H1 (cell line): Measurements from ENCODE around the gene ME3. TPM values are rescaled to one million over a fixed set of nuclear protein-coding genes. Genes with fewer than 3 reads are reported as not detected.
A peak's percentile ranks its signal among the peaks of the same experiment; 100 is the strongest.

ENCODE experiments used
- CTCF ChIA-PET: fragments of 300-600 bp; sonication (Branson Sonifier 250); formaldehyde crosslinking; loops from one replicate; lab custom pipeline; 2021; ENCODE audit not compliant: partially characterized antibody; lab: Charles Lee
- POLR2A ChIA-PET: fragments of 300-600 bp; sonication (Branson Sonifier 250); formaldehyde crosslinking; loops from one replicate; lab custom pipeline; 2021; ENCODE audit warnings: inconsistent platforms; ENCODE audit not compliant: partially characterized antibody; lab: Charles Lee
- DNase-seq, 2 experiments: peaks; one replicate each; pipeline versions ENCODE4 v3.0.0 to v3.0.0-alpha.2; 2010 to 2022; ENCODE audit warnings: low spot score in 2 of 2, low read depth in 1 of 2, mixed read lengths in 1 of 2
- FAIRE-seq: peaks from 2 replicates; lab custom pipeline; 2011; peaks lifted over from hg19 to GRCh38; lab: Jason Lieb, UNC
- H2AFZ ChIP-seq: 2 replicates; pipeline ENCODE4 v1.8.1; 2012; ENCODE audit warnings: low read length, inconsistent platforms
- H2AK5ac ChIP-seq: 2 replicates; pipeline ENCODE4 v1.6.1; 2013; ENCODE audit warnings: low read depth, low read length
- H2BK120ac ChIP-seq: replicated peaks from 2 replicates; pipeline ENCODE3; 2013; ENCODE audit warnings: low read depth, low read length, inconsistent platforms
- H2BK12ac ChIP-seq: 2 replicates; pipeline ENCODE4 v1.6.1; 2013; ENCODE audit warnings: low read depth, low read length
- H2BK15ac ChIP-seq: 2 replicates; pipeline ENCODE4 v1.6.1; 2013; ENCODE audit warnings: low read length
- H2BK20ac ChIP-seq: 2 replicates; pipeline ENCODE4 v1.6.1; 2013; ENCODE audit warnings: low read length
- H2BK5ac ChIP-seq: 2 replicates; pipeline ENCODE4 v1.6.1; 2013; ENCODE audit warnings: low read depth, low read length
- H3K14ac ChIP-seq: 2 replicates; pipeline ENCODE4 v1.6.1; 2013; ENCODE audit warnings: inconsistent platforms; ENCODE audit not compliant: insufficient read length
- H3K18ac ChIP-seq: 2 replicates; pipeline ENCODE4 v1.6.1; 2013; ENCODE audit warnings: low read length; ENCODE audit errors: extremely low read depth
- H3K23ac ChIP-seq: 2 replicates; pipeline ENCODE4 v1.6.1; 2013; ENCODE audit warnings: inconsistent platforms; ENCODE audit not compliant: insufficient read length
- H3K23me2 ChIP-seq: 2 replicates; pipeline ENCODE4 v1.6.1; 2013; ENCODE audit warnings: low read depth, low read length
- H3K27ac ChIP-seq: 2 replicates; pipeline ENCODE4 v1.6.1; 2011; ENCODE audit warnings: low read depth, low read length, inconsistent platforms
- H3K27me3 ChIP-seq, 4 experiments: replicated peaks in 1 of 4; 1 replicate in 1 of 4; 2 replicates in 3 of 4; pipeline versions ENCODE4 v1.6.1 to v1.8.1; 2011 to 2013; ENCODE audit warnings: low read length in 3 of 4, mild to moderate bottlenecking in 3 of 4, inconsistent platforms in 2 of 4, mixed read lengths in 2 of 4, moderate library complexity in 1 of 4; ENCODE audit not compliant: control insufficient read depth in 3 of 4, insufficient read depth in 3 of 4; ENCODE audit errors: extremely low read depth in 1 of 4
- H3K36me3 ChIP-seq, 4 experiments: 2 replicates each; pipeline versions ENCODE4 v1.6.1 to v1.8.1; 2011 to 2013; ENCODE audit warnings: mild to moderate bottlenecking in 4 of 4, low read length in 3 of 4, moderate library complexity in 2 of 4, control low read depth in 1 of 4, inconsistent platforms in 1 of 4; ENCODE audit not compliant: insufficient read depth in 4 of 4, control insufficient read depth in 2 of 4
- H3K4ac ChIP-seq: replicated peaks from 2 replicates; pipeline ENCODE3; 2013; ENCODE audit warnings: low read length, low read depth, mixed read lengths, inconsistent platforms; ENCODE audit not compliant: insufficient read length
- H3K4me1 ChIP-seq, 4 experiments: replicated peaks in 1 of 4; 1 replicate in 1 of 4; 2 replicates in 3 of 4; pipeline versions ENCODE4 v1.6.1 to v1.8.1; 2011 to 2013; ENCODE audit warnings: low read length in 3 of 4, inconsistent platforms in 2 of 4, mixed read lengths in 1 of 4; ENCODE audit not compliant: insufficient read depth in 4 of 4, control insufficient read depth in 3 of 4
- H3K4me2 ChIP-seq, 2 experiments: 2 replicates each; pipeline versions ENCODE4 v1.6.1 to v1.8.1; 2011 to 2013; ENCODE audit warnings: low read depth in 2 of 2, low read length in 2 of 2, control low read depth in 1 of 2, inconsistent platforms in 1 of 2, mild to moderate bottlenecking in 1 of 2; ENCODE audit not compliant: insufficient read depth in 1 of 2
- H3K4me3 ChIP-seq, 4 experiments: fragments of 200-600, 300-600 bp in 1 of 4; sonication (generic), shearing (Covaris generic), sonication (Bioruptor Twin) in 1 of 4; 2 replicates each; pipeline versions ENCODE4 v1.5.1 to v1.8.1; 2011 to 2016; ENCODE audit warnings: low read length in 4 of 4, low read depth in 3 of 4, control low read depth in 2 of 4, inconsistent platforms in 2 of 4, mild to moderate bottlenecking in 2 of 4, mixed read lengths in 1 of 4, moderate library complexity in 1 of 4; ENCODE audit not compliant: insufficient read depth in 2 of 4; ENCODE audit errors: extremely low read depth in 1 of 4
- H3K56ac ChIP-seq: replicated peaks from 2 replicates; pipeline ENCODE3; 2013; ENCODE audit warnings: low read depth, mild to moderate bottlenecking, mixed read lengths, low read length, inconsistent platforms; ENCODE audit not compliant: insufficient read length
- H3K79me1 ChIP-seq: 2 replicates; pipeline ENCODE4 v1.6.1; 2013; ENCODE audit warnings: low read depth, low read length, control low read depth
- H3K79me2 ChIP-seq, 2 experiments: 2 replicates each; pipeline versions ENCODE4 v1.6.1 to v1.8.1; 2012 to 2013; ENCODE audit warnings: low read length in 2 of 2, mild to moderate bottlenecking in 2 of 2, inconsistent platforms in 1 of 2; ENCODE audit not compliant: insufficient read depth in 2 of 2, control insufficient read depth in 1 of 2
- H3K9ac ChIP-seq, 4 experiments: replicated peaks in 1 of 4; 1 replicate in 1 of 4; 2 replicates in 3 of 4; pipeline versions ENCODE4 v1.6.1 to v1.8.1; 2011 to 2013; ENCODE audit warnings: low read depth in 3 of 4, low read length in 3 of 4, control low read depth in 2 of 4, mild to moderate bottlenecking in 2 of 4, moderate library complexity in 2 of 4, inconsistent platforms in 1 of 4; ENCODE audit errors: extremely low read depth in 1 of 4
- H3K9me3 ChIP-seq, 2 experiments: 2 replicates each; pipeline versions ENCODE4 v1.6.1 to v1.8.1; 2012 to 2013; ENCODE audit warnings: mild to moderate bottlenecking in 2 of 2, moderate library complexity in 2 of 2, control low read depth in 1 of 2, inconsistent platforms in 1 of 2, low read depth in 1 of 2, low read length in 1 of 2, mixed read lengths in 1 of 2; ENCODE audit not compliant: insufficient read depth in 2 of 2
- H4K20me1 ChIP-seq, 2 experiments: replicated peaks in 1 of 2; 2 replicates each; pipeline versions ENCODE3 to v1.8.1; 2011 to 2013; ENCODE audit warnings: inconsistent platforms in 2 of 2, low read length in 2 of 2, mild to moderate bottlenecking in 1 of 2; ENCODE audit not compliant: insufficient read depth in 2 of 2, control insufficient read depth in 1 of 2
- H4K5ac ChIP-seq: 2 replicates; pipeline ENCODE4 v1.6.1; 2013; ENCODE audit warnings: low read length, low read depth, mixed read lengths, inconsistent platforms; ENCODE audit not compliant: insufficient read length
- H4K8ac ChIP-seq: 2 replicates; pipeline ENCODE4 v1.8.0; 2013; ENCODE audit warnings: mild to moderate bottlenecking, moderate library complexity, low read length, inconsistent platforms; ENCODE audit not compliant: insufficient read depth; ENCODE audit errors: extremely low read depth
- H4K91ac ChIP-seq: replicated peaks from 2 replicates; pipeline ENCODE3; 2013; ENCODE audit warnings: low read length, mixed read lengths, inconsistent platforms; ENCODE audit not compliant: insufficient read length
- CBX5 ChIP-seq: fragments of 300-800, 300-1000 bp; sonication (generic); IDR thresholded peaks from 2 replicates; pipeline ENCODE4 v1.7.1; 2016; ENCODE audit warnings: antibody characterized with exemption, low read length, low read depth
- HDAC2 ChIP-seq, 2 experiments: fragments of 300-600 bp in 1 of 2; sonication (generic) in 1 of 2; IDR thresholded peaks; 2 replicates each; pipeline ENCODE4 v1.6.1; 2011 to 2012; ENCODE audit warnings: low read depth in 2 of 2, low read length in 2 of 2, mild to moderate bottlenecking in 2 of 2, moderate library complexity in 2 of 2, borderline replicate concordance in 1 of 2, inconsistent platforms in 1 of 2
- KDM5A ChIP-seq: fragments of 200-600 bp; IDR thresholded peaks from 2 replicates; pipeline ENCODE4 v1.7.1; 2012; ENCODE audit warnings: mild to moderate bottlenecking, low read length, inconsistent platforms, mixed read lengths
- NANOG ChIP-seq: IDR thresholded peaks from 2 replicates; pipeline ENCODE4 v1.6.1; 2011; ENCODE audit warnings: low read length, low read depth, mild to moderate bottlenecking, inconsistent platforms; ENCODE audit not compliant: insufficient read depth, poor library complexity, severe bottlenecking
- RFX5 ChIP-seq: IDR thresholded peaks from 2 replicates; pipeline ENCODE4 v1.6.1; 2011; ENCODE audit warnings: low read depth, low read length, improper control_type of control experiment, borderline replicate concordance
- SAP30 ChIP-seq: fragments of 300-600 bp; sonication (generic); IDR thresholded peaks from 2 replicates; pipeline ENCODE4 v1.7.1; 2012; ENCODE audit warnings: low read length, moderate library complexity, mild to moderate bottlenecking, inconsistent platforms; ENCODE audit not compliant: insufficient read depth, insufficient replicate concordance
- SRF ChIP-seq: IDR thresholded peaks from 2 replicates; pipeline ENCODE4 v1.6.1; 2011; ENCODE audit warnings: mild to moderate bottlenecking, low read depth, low read length, moderate library complexity
- YY1 ChIP-seq: IDR thresholded peaks from 2 replicates; pipeline ENCODE4 v1.6.1; 2011; ENCODE audit warnings: low read depth, mild to moderate bottlenecking, low read length
- WGBS, 2 experiments: shearing (Covaris generic) in 1 of 2; methylation state at CpG; one replicate each; pipeline versions ENCODE4 v1.1.6 to v1.1.7; 2013 to 2015; ENCODE audit warnings: low lambda C conversion rate in 2 of 2, mixed read lengths in 2 of 2, inconsistent platforms in 1 of 2, low coverage in 1 of 2, missing lambda C conversion rate in 1 of 2; ENCODE audit not compliant: insufficient replicate concordance in 2 of 2, insufficient coverage in 1 of 2, insufficient read length in 1 of 2; ENCODE audit errors: extremely low coverage in 1 of 2, missing lambda C conversion rate in 1 of 2; 5-methylcytosine and 5-hydroxymethylcytosine counted together
- polyA plus RNA-seq, 7 experiments: library from polyadenylated mRNA; depleted of rRNA in 3 of 7; stranded (reverse) in 5 of 7; unstranded in 2 of 7; fragments of >200 nt in 5 of 7; fragments of 200-250 nt in 2 of 7; gene quantifications; 1 replicate in 5 of 7; 2 replicates in 1 of 7; 4 replicates in 1 of 7; pipeline versions ENCODE4 v1.2.1 to v1.2.3, GENCODE V29; 2011 to 2013; ENCODE audit warnings: missing spikeins in 2 of 7, mixed read lengths in 2 of 7
- total RNA-seq: library from RNA; stranded (reverse); fragmentation: NEBNext Ultra II Directional; extraction: Animal tissue kit (Norgen Biotek cat#: 25700); gene quantifications from 2 replicates; pipeline ENCODE4 v1.2.1, GENCODE V29; 2021

ME3 gene
- total and polyA plus RNA-seq, 2 of the 8 experiments (the other 6 are each of a cell fraction or from before 2014, with no cell fraction given) = 1.5 to 2.8 TPM

DNA sequence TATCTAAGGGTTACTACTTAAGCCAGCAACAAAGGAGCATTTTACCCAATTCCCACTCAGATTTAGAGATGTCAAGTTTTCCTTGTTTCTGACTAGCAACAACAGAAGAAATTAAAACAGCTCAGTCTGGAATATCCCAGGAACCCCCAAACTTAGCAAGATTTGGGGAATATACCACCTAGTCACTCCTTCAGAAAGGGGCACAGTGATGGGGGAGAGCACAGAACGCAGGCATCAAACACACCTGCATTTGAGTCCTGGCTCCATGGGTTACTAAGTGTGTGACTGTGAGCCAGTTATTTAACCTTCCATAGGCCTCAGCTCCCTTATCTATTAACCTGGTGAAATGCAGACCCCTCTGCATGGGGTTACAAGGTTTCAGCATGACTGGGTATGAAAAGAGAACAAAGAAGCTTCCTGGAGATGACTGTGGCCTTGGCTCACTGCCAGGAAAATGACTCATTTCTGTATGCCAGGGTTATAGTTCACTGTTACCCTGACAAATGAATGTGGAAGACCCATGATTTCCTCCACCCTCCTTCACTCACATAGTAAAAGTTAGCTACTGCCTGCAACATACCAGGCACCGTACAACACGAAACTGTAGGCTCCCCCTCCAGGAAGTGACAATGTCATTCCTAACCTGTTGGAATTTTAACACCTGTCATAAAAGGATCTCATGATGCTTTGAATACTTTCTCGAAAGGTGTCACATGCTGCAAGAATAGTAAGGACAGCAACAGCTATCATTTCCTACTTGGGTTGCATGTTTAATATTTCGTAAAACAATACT lies 79.6 kb downstream of the ME3 start:
- H3K56ac ChIP-seq = no peak overlapping the region
- H3K4ac ChIP-seq = no peak overlapping the region
- H3K9ac ChIP-seq = no peak overlapping the region
- H3K4me3 ChIP-seq = no peak overlapping the region
- H2BK15ac ChIP-seq = no peak overlapping the region; the same call in 1 of the 2 replicates
- H3K4me2 ChIP-seq = no peak overlapping the region
- no peak overlapping the region for H4K91ac ChIP-seq
- no peak overlapping the region for H2BK12ac ChIP-seq
- no peaks in the 10 kb centered on the region for H3K23me2 ChIP-seq
- no peak overlapping the region for H3K27ac ChIP-seq
- no peak overlapping the region for H2AK5ac ChIP-seq
- H3K36me3 ChIP-seq = peaks cover 0 to 4% (median 0%) of the 10 kb centered on the region in 4 experiments; a peak in 1 of 8 replicates
- ChIA-PET CTCF (interaction anchor here (0.6 to 2.0 kb wide), 8 partner anchors 13 to 1204 kb away, joined by 3 to 12 read pairs (median 3); no protein-coding TSS in a partner anchor), POLR2A (no interaction called here)
- DNase-seq (no peak), FAIRE-seq (no peak)
- no peaks in the 10 kb centered on the region for H3K79me2 ChIP-seq
- no peak overlapping the region for H4K8ac ChIP-seq
- H3K27me3 ChIP-seq = peaks cover 0 to 2% (median 0%) of the 10 kb centered on the region in 4 experiments; a peak in 1 of 7 replicates
- H2BK20ac ChIP-seq = peak overlapping the region; percentile 84; the same call in 1 of the 2 replicates
- H2BK120ac ChIP-seq = no peak overlapping the region
- H3K4me1 ChIP-seq = peaks cover 3 to 19% (median 15%) of the 10 kb centered on the region in 4 experiments; a peak in 6 of 7 replicates
- H3K23ac ChIP-seq = no peak overlapping the region
- H3K14ac ChIP-seq = no peak overlapping the region
- H4K5ac ChIP-seq = no peak overlapping the region
- no peaks in the 10 kb centered on the region for H4K20me1 ChIP-seq
- H2AFZ ChIP-seq = no peak overlapping the region
- peak overlapping the region; percentile 36; the same call in 1 of the 2 replicates for H2BK5ac ChIP-seq
- no peak overlapping the region for H3K18ac ChIP-seq
- peaks cover 12 to 14% of the 10 kb centered on the region in 2 experiments for H3K9me3 ChIP-seq
- no peaks in the 10 kb centered on the region for H3K79me1 ChIP-seq
- 70% methylated on average over 5 of the region's 5 CpGs; no CpG with 5 or more reads in 1 of the 2 experiments for WGBS, 2 experiments
- TF ChIP-seq SRF (no peak), RFX5 (no peak), NANOG (no peak), HDAC2 (IDR thresholded peaks at IDR 0.05; ENCODE audit: borderline replicate concordance in 1 of 2, low read depth in 2 of 2, low read length in 2 of 2) (no peak), KDM5A (no peak), YY1 (no peak), SAP30 (no peak), CBX5 (no peak)
